OCI-LY7 (cell line): ENCODE data around the gene ESRP2.

Experiments used
- CTCF ChIP-seq: fragments of 200-600 bp; sonication (generic); conservative IDR thresholded peaks from 2 replicates; pipeline ENCODE4 v1.5.1; 2014; ENCODE audit warnings: mild to moderate bottlenecking, antibody characterized with exemption, low read length, moderate library complexity, mixed read lengths
- EZH2phosphoT487 ChIP-seq: fragments of 200-600 bp; sonication (generic); IDR thresholded peaks from 2 replicates; pipeline ENCODE4 v1.6.1; 2018; ENCODE audit warnings: low read depth, borderline replicate concordance, mild to moderate bottlenecking, mixed run types, antibody characterized with exemption, low read length, moderate library complexity, mixed read lengths

DNA sequence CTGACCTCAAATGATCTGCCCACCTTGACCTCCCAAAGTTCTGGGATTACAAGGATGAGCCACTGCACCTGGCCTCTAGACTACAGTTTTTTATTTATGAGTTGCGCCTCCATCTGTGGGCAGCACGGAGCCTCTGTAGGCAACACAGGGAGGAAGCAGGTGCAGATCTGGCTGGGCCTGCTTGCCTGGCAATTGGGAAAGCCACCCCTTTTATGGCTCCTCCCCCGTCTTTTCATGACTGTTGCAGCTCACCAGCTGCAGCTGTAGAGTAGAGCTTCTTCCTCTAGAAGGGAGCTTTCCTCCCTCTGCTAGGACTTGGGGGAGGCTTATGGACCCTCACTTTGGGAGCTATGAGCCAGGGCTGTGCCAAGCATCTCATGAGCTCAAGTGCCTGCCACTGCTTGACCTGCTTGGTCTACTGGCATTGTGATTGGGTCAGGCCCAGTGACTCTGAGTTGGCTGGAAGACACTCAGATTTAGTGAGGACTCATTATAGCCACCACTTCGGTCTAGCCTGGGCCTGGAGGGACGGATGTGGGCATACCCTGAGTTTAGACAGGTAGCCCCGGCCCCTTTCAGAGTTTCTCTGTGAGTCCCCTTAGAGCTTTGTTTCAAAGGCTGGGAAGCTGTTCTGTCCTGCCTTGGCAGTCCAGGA is 21.5 kb upstream of the ESRP2 start:
- peak; percentile 43; the same call in 1 of the 2 replicates for TF ChIP-seq CTCF
- TF ChIP-seq EZH2phosphoT487 = no peak
